DMS153 treated with DMSO at 0.1 percent for 48 hours (cell line): ENCODE data around the gene GLCE.
"Not testable (repeated sequence)": the region's sequence is repeated elsewhere in the genome, so short reads cannot be mapped to it uniquely, and the experiment has no call there.

ENCODE experiments used
- DNase-seq: peaks from one replicate; lab custom pipeline; 2025; ENCODE audit not compliant: unreplicated experiment; lab: John Stamatoyannopoulos, UW

Gene GLCE

DNA sequence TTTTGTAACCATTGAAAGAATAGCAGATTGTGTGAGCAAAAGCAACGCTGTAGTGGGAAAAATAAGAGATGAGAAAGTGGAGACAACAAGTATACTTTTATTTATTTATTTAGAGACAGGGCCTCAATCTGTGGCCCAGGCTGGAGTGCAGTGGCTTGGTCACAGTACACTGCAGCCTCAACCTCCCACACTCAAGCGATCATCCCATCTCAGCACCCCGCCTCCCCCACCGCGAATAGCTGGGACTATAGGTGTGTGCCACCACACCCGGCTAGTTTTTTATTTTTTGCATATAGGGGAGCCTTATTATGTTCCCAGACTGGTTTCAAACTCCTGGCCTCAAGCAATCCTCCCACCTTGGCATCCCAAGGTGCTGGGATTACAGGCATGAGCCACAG lies 1.6 kb upstream of the GLCE start:
- DNase-seq, result no peak

DNA sequence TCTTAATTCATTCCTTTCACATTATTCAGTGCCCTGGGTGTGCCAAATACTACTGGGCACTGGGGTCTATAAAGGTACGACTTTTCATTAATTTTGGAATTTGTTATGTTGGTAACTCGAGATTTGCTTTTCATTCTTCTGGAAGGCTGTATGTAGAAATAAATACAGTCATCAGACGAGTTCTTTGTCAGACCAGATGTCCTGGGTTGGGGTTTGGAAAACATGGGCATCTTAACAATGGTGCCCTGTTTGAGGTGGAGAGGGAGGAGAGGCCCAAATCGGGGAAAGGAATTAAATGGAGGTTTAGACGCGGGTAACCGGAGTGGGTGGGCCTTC lies 662 bp upstream of the GLCE start:
- DNase-seq, result no peak

DNA sequence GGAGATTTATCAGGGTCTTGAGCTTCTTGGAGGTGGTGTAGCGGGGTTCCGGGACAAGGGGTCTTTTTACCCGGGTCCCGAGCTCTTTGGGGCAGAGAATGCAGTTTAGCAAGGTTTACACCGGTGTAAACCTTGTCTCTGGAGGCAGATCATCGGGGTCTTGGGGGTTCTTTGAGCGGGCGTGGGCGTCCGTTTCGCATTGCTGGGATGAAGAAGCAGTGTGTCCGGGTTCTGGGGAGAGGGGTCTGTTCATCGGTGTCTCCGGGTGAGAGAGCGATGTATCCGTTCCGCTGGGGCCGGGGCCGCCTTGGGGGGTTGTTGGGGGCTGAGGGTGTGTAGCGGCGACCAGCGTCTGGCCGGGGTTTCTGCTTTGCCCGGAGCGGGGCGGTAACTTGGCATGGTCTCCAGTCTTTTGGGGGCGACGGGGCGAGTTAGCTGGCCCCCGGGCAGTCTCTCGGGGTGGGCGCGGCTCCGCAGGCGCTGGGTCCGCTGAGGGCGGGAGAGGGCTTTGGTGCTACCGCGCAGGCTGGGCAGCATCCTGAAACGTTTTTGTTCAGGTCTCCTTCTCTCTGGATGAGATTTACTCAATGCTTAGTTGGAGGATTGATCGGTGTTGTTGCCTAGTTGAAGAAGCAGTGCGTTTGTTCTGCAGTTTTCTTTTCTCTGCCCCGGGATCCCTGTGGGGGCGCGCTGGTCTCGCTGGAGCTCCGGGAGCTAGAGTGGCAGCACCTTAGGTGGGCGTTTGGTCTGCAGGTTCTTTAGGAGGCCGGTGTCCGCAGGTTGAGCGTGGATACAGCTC lies 843 bp downstream of the GLCE start:
- no peak for DNase-seq

DNA sequence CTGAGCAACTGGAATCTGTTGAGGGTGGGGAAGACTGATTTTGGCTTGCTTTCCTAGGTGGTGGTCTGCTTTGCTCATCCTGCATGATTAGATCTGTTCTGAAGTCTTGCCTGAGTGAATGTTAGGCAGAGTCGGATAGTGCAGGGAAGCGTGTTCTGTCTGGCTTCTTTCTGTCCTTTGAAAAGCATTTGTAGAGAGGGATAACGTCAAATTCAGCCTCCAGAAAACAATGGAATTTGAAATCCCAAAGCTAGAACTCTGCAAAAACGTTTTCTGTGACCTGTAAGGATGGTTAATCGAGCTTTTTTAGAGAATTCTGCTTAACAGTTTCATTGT lies 1.4 kb downstream of the GLCE start:
- DNase-seq, result no peak

DNA sequence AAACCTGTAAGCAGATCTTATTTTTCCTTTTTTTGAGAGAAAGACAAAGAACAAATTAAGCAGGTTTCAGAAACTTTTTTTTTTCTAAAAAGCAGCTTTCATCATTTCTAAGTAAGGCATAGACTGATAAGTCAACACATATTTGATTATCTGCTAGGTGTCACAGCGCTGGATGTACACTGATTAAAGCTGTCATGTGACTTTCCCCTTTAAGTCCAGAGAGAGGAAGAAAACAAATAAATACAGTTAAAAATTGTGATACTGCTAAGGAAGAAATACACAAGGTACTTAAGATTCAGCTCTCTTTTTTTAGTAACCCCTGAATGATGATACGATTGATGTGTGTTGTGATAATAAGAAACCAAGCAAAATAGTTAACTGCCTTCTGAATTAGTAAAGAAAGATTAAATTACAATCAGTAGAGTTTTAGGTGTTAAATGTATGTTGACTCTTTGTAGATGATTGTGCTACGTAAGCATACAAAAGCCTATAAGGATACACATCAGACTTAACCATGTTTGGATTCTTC lies 2.8 kb downstream of the GLCE start:
- DNase-seq, result no peak

DNA sequence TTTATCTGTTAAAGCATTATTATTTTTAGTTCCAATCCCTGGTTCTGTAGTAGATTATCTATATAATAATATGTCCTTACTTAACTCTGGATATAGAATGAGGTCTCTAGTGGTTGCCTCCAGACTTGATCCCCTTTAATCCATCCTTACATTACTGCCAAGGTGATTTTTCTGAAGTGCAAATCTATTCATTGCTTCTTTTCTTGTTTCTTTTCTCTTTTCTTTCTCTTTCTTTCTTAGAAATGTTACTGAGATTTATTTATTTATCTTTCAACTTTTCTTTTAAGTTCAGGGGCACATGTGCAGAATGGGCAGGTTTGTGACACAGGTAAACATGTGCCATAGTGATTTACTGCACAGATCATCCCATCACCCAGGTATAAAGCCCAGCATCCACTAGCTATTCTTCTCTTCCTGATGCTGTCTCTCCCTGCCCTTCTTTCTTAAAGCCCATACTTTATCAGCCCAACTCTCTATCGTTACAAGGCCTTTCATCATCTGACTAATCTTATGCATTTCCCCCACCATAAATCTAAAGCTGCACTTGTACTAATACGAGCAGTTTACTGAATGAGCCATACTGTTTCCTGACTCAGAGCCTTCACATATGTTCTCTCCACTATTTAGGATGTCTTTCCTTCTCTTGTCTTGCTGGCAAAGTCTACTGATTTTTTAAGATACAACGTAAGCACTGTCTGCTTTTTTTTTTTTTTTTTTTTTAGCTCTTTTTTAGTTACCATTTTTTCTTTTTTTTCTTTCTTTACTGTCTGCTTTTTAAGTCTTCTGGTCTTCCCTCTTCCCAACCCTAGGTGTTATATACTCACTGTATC lies 4.6 kb downstream of the GLCE start:
- no peak for DNase-seq

DNA sequence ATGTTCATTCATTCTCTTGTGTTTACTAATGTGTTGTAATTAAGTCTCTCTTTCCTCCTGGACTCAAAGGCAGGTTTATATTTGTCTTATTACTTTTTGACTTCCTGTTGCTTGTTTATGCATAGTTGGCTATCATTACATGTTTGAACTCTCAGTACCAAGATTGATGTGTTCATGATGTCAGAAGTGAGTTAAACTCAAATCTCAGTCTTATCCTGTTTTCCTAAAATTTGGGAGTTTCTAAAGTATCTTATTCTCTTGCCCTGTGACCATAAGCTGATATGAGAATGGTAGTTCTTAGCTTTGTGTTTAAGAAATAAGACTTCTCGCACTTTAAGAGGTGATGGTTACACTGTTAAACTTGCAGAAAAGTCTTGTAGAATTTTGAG lies 5.2 kb downstream of the GLCE start:
- no peak for DNase-seq

DNA sequence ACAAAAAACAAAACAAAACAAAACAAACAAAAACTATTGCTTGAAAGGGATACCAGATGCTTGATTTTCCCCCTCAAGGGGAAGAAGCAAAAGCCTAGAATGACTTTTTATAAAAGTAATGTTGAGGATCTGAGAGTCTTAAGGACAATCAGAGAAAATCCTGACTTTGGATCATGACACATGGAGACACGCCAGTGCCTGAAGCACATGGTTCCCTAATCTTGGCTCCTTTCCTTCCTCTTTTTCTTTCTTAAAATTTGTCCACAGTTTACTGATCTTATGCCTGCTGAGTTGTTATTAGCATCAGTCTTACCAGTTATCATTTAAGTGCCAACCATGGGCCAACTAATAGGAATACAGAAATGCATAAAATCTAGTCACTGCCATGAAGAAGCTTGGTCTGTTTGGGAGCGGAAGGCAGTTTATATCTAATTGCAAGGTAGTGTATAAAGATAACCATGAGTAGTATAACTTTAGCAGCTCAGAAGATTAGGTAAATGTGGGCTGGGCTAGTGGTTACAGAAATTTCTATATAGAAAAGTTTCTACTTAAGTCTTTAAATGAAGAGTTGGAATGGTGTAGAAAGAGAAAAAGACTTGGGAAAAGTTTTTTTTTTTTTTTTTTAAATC lies 6.9 kb downstream of the GLCE start:
- DNase-seq, result no peak

DNA sequence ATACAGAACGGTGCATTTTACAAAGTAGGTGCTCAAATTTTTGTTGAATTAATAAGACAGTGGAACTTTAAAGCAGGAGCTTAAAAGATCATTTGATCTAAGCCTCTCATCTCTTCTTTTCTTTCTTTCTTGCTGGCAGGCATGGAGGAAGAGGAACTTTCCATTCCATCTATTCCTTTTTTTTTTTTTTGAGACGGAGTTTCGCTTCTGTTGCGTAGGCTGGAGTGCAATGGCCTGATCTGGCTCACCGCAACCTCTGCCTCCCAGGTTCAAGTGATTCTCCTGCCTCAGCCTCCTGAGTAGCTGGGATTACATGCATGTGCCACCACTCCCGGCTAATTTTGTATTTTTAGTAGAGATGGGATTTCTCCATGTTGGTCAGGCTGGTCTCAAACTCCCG lies 7.9 kb downstream of the GLCE start:
- DNase-seq, result not testable (repeated sequence)

DNA sequence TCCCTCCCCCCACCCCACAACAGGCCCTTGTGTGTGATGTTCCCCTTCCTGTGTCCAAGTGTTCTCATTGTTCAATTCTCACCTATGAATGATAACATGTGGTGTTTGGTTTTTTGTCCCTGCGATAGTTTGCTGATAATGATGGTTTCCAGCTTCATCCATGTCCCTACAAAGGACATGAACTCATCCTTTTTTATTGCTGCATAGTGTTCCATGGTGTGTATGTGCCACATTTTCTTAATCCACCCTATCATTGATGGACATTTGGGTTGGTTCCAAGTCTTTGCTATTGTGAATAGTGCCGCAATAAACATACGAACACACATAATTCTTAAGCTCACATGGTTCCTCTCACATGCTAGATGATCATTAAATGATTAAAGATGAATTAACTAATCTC lies 9.1 kb downstream of the GLCE start:
- not testable (repeated sequence) for DNase-seq

DNA sequence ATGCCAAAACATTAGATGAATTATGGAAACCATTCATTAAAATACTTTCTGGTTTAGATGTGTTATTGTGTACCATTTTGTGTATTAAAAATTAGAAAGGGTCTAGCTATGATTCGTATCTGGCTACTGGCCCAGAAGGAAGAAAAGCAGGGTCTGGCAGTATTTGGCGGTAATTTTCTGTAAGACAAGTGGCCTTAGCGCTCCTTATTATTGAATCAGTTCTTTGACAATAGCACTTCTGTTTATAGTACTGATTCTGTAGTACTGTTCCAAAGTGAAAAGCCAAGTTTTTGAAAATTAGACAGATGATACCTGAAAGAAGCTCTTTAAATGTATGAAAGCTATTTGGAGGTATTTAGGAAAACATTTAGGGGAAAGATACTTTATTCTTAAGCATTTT lies 10.2 kb downstream of the GLCE start:
- no peak for DNase-seq

DNA sequence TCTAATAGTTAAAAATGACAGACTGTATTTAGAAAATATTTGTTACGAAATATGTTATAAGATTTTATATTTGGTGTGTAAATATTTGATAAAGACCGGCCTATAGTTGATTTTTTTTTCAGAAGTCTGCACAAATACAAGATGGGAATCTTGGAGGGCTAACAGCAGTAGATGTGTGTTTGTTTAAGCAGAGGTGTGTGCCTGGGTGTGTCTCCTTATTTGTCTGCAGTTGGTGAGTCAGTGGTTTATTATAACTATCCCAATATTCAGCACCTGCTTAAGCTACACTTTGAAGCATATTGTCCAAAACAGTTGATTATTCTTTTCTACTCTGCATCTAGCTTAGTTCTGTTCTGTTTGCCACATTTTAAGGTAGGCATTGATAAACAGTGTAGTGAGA lies 12.4 kb downstream of the GLCE start:
- DNase-seq, result no peak

DNA sequence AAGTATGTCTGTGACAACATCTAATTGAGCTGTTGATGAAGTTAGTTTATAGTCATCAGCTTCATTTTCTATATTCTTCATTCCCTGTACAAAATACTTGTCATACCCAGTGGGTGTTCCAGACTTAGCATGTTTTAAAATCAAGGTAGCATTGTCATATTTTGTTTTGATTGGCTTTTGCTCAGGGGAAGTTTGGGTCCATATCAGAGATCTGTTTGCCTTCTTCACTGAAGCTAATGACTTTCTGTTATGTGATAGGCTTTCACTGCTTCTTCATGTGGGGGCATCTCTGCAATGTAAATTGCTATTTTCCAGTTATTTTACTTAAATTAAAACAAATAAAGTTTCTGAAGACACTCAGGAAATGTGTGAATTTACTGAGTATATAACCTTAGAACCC lies 15.1 kb downstream of the GLCE start:
- no peak for DNase-seq

DNA sequence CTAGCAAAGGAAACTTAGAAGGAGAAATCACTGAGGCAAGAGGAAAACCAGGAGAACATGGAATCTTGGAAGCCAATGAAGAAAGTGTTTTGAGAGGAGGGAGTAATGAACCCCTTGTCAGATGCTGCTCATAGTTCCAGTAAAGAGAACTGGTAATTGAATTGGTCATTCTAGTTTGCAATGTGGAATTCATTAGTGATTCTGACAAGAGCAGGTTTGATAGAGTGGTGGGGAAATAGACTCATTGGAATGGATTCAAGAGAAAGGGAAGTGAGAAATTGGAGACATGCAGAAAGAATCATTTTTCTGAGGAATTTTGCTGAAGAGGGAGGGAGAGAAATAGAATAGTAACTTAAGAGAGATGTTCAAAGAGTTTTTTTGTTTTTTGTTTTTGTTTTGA lies 21.0 kb downstream of the GLCE start:
- DNase-seq, result no peak

DNA sequence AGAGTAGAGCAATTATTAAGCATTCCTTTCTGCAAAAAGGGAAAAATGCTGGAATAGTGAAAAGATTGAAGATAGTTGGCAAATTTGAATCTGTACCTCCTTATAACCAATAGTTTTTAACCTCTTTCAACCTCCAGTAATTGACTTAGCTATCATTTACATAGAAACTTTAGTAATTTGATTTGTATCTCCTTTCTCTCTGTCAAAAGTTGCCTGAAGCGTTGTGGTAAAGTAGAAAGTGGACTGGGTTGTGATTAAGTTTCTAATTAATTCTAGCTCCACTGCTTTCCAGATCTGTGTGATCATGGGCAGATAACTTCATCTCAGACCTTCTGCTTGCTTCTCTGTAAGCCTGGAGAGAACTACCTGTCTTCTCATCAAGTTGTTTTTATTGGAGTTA lies 24.8 kb downstream of the GLCE start:
- DNase-seq, result no peak

DNA sequence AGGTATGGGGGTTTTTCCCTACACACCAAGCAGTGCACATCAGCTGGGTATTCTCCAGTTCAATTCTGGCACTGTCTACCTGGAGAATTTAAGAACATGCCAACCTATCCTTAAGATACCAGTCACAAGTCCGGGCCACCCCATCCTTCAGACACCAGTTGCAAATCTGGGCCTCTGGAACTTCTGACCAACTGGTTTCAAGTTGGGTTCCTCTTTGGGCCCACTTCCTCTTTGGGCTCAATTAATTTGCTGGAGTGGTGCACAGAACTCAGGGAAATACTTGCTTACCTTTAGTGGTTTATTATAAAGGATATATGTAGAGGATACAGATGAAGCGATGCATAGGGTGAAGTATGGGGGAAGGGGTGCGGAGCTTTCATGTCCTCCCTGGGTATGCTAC lies 25.3 kb downstream of the GLCE start:
- DNase-seq, result no peak

DNA sequence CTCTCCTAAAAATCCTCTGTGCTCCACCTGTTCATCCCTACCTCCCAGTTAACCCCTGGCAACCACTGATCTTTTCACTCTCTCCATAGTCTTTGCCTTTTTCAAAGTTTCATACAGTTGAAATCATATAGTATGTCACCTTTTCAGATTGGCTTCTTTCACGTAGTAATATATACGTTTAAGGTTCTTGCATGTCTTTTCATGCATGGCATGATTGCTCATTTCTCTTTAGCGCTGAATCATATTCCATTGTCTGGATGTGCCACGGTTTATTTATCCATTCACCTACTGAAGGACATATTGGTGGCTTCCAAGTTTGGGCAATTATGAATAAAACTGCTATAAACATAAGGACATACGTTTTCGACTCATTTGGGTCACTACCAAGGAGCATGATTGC lies 28.7 kb downstream of the GLCE start:
- DNase-seq, result no peak

DNA sequence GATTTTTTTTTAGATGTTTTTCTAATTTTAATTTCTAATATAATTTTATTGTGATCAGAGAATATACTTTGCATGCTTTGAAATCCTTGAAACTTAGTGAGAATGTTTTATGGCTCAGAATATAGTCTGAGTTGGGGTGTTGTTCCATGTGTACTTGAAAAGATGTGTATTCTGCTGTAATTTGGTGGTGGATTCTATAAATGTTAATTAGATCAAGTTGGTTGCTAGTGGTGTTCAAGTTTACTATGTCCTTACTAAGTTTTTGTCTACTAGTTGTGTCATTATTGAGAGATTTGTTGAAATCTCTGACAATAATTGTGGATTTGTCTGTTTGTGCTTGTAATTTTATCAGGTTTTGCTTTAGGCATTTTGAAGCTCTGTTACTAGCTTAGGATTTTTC lies 29.7 kb downstream of the GLCE start:
- no peak for DNase-seq

DNA sequence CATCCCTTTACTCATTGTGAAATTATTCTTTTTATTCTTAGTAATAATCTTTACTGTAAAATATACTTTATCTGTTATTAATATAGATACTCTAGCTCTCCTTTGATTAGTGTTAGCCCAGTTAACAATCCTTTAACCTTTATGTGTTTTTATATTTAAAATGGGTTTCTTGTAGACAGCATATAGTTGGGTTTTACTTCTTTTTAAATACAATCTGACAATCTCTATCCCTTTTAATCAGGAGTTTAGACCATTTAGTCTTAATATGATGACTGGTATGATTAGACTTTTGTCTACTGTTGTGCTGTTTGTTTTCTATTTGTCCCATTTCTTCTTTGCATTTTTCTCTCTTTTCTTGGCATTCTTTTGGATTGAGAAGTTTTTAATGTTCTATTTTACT lies 30.1 kb downstream of the GLCE start:
- DNase-seq, result no peak

DNA sequence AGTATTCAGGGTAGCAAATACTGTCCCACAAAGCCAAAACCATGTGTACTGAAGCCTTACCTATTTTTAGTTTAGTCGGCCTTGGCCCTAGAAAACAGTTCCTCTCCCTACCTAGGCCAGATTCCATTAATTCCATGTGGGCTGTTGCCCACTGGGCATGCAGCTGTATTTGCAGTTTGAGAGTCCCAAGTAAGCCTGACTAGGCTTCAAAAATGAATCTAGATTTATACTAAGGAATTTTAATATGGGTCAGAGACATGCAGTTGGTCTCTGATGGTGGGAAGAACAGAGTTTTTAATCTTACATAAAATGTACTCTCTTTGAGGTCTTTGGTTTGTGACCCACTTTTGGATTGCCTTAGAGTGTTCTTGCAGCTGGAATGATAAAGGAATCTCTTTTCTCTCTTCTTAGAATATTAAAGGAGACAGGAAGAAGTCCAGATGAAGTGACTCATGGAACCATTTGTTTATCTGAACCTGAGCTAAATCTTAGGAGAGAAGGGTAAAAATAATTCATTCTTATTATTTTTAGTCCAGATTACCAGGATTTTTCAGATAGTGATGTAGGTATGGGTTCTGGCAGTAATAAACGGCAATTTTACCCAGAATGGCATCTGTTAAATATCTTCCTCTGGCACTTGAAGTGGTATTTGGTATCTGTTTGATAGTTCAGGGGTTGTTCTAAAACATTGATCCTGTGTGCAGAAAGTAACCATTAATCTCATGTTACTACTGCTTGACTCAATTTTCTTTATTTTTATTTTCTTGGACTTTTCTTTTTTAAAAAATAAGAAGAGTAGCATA lies 33.8 kb downstream of the GLCE start:
- no peak for DNase-seq

DNA sequence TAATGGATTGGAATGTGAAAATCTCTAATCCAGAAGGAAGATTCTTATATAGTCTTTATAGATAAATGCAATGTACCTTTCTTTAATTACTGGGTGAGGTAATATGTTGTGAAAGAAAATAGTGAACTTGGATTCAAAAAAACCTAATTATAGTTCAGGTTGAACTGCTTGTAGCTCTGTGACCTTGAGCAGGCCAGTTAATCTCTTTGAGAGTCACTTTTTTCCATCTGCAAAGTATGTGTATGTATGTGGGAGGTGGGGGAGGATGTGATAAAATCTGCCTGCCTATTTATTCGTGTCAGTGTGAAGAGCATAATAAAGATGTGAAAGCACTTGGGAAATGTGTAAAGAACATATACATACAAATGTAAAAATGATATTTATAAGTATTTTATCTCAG lies 34.4 kb downstream of the GLCE start:
- DNase-seq, result no peak
